ENCODE results near the gene PPHLN1.
"Not testable (repeated sequence)": the region's sequence is repeated elsewhere in the genome, so short reads cannot be mapped to it uniquely, and the experiment has no call there.

The PPHLN1 gene

DNA sequence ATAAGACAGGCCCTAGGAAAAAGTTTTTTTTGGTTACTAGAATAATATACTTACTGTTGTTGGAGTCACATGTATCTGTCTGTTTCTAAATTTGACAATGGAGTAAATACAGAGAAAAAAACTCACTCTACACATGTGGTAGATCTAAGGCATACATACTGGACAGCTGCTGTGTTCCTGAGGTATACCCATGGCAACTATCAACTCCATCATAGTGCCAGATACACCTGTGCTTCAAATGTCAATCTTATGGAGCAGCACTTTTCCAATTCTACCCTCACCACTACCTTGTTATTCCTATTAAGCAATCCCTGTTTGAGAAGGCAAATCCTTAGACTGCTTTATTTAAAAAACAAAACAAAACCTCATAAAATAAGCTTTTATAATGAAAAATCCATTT is 3.4 kb upstream of the PPHLN1 start:
- DNase-seq (ENCODE audit: low read depth), result no peak

DNA sequence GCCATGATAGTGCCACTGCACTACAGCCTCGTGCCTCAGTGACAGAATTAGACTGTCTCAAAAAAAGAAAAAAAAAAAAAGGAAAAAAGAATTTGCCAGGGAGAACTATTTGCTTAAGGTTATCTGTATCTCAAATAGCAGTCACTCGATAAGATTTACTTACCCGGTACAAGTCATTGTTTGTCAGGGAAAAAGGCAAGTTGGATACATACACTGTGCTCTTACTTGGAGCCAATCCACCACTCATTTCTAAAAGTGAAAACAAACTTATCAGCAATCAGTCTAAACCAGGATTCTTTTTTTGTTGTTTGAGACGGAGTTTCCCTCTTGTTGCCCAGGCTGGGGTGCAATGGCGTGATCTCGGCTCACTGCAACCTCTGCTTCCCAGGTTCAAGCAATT is 2.1 kb upstream of the PPHLN1 start:
- no peak for DNase-seq (ENCODE audit: low read depth)

DNA sequence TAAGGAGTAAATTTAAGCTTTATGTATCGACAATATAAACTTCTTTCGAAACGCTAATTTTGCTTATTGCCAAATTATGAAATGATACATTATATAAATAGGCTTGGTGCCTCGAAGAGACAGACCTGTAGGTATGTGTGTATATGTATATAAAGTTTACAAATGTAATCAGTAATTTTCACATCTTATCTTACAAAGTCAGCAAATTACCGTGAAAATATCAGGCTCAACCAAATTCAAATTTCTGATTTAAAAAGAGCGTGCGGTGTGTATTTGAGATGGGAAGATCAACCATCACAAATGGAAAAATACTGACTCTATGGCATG is 678 bp upstream of the PPHLN1 start:
- DNase-seq (ENCODE audit: low read depth), result no peak

DNA sequence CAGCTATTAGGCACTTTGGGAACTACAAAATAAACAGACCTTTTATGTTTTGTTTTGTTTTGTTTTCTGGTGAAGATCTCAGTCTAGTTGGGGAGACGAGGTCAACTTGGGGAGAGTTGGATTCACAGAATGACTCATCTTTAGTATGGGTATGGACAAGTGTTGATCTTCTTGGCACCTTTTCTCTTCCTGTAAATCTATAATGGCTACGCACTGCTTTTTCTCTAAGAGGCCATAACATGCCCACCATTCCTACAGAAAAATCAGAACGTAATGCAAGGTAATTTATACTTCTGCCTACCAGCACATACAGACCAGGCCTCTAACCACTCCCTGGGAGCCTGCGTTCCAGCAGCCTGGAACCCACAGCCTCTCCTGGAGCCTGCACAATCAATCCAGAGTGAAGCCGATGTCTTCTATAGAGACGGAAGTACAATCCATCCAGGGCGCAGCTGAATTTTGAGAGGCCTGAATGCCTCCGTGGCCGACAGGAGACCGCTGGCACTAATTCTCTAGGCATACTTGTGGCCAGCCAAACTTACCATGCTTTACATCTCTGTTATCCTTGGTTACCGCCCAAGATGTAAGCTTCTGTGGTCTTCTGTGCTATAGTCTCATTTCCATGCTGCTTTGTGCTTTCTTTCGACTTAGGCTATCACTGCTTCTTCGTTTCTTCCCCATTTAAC is 717 bp downstream of the PPHLN1 start:
- no peak for DNase-seq (ENCODE audit: low read depth)

DNA sequence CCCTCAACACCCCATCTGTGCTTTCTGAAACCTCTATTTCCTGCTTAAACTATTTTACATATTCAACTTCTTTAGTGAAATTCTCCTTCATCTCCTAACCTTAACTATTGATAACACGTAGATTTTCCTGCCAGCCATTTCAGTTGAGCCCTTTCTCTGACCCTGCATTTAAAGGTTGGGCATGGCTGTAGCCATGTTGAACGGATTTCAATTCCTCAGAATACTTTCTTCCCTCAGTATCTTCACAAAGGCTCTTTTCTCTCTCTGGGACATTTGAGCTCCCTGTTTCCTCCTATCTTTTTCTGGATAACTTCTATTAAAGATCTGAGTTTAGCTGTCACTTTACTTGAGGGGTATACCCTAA is 1.2 kb downstream of the PPHLN1 start:
- DNase-seq (ENCODE audit: low read depth), result no peak

DNA sequence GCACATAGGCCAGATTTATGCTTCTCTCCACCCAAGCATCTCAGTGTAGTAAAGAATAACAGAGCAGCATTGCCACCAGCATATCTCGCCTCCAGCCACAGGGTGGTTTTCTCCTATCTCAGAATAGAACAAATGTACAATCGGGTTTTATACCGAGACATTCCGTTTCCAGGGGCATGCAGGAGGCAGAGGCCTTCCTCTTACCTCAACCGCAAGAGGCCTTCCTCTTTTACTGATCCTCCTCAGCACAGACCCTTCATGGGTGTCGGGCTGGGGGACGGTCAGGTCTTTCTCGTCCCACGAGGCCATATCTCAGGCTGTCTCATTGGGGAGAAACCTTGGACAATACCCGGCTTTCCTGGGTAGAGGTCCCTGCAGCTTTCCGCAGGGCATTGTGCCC is 4.1 kb downstream of the PPHLN1 start:
- not testable (repeated sequence) for DNase-seq (ENCODE audit: low read depth)

DNA sequence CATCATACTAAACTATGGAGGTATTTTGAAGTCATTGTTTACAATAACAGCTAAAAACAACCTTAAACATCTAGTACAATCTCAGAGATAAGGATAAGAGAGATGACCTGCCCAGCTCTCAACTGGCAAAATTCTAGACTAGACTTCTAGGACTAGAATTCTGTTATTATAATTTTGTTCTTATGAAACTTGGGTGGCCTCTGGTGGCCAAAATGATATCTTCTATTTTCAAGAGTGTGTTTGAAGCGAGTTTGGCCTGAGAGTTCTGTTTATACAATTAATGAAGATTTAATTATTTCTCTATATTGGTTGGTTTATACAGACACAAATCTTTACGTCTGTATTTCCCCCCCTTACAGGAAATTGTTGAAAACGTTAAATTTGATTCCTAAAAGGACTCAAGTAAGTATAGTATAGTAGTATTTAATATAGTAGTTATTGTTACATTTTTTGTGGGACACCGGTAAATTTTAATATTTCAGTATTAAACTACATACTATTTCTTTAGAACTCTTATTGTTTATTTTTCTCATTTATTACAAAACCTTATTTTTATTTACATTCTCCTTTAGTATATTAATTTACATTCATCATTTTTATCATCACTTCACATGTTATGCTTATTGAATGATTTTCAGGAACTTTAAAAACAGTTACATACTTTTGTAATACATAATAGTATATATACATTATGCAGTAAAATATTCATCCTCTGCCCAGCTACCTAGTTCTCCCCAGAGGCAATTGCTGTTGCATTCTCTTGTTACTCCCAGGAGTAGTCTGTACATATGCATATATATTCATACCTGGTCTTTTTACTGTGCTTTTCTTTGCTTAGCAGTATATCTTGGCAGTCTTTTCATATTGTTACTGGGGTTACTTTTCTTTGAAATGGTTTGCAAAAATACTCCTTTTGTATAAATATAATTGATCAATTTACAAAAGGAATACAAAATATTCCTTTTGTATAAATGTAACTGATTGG is 6.6 kb downstream of the PPHLN1 start:
- DNase-seq (ENCODE audit: low read depth), result no peak

DNA sequence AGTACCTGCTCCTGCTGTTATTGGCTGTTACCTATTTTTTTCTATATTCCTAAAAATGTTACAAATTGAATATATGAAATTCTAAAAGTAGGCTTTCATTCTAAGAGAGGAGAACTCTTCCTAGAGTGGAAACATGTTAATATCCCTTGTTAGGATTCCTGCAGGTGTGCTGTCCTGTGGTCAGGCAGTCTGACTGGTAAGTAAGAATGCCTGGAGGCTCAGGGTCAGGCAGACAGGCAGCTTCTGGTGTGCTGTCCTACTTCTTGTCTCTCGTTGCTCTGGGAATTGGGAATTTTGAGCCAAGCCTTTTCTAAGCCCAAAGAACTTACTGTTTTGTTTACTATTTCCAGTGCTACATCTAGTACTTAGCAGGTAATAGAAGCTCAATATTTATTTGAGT is 10.3 kb downstream of the PPHLN1 start:
- no peak for DNase-seq (ENCODE audit: low read depth)

DNA sequence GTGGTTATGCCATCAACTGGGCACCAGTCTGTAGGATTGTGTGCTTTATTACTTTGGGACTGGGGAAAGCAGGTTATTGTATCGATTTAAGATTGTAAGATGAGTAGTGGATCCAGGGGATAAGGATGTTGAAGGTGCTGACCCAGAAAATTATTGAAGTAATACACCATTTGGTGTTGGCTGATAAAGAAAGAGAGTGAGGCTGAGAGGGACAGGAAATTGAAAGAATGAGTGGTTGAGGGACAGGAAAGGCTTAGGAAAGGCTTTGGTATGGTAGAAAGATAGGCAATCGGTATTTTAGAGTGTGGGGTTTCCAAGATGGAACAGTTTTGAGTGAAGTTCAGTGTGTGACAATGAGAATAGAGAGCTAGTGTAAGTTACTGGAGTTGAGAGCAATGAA is 12.3 kb downstream of the PPHLN1 start:
- DNase-seq (ENCODE audit: low read depth), result no peak

DNA sequence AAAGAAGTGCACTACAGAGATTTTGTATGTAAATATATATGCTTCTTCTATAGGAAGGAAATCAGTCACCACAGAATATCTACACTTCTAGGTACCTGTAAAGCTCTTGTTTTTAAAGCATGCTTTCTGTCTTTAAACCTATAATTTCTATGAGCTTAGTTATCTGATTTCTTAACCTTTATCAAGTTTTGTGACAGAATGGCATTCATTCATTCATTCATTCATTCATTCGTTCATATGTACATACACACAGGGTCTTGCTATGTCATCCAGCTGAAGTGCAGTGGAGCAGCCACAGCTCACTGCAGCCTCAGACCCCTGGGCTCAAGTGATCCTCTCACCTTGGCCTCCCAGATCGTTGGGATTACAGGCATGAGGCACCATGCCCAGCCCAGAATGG is 16.1 kb downstream of the PPHLN1 start:
- no peak for DNase-seq (ENCODE audit: low read depth)

DNA sequence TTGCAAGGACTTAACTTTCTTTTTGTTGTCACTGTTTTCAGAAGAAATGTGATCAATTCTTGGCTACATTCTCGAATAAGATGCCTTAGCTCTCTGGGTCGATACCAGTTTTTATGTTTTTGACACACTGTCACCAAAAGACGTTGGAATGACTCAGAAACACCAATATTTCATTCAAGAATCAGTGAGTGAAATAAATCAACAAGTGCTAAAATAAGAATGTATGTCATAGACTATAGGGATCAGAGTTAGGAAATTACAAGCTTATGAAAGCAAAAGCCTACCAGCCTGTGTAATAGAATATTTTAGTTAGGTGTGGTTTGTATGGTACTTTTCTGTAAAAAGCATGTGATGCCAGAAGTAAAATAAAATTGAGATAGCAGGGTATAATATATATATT is 17.8 kb downstream of the PPHLN1 start:
- no peak for DNase-seq (ENCODE audit: low read depth)

DNA sequence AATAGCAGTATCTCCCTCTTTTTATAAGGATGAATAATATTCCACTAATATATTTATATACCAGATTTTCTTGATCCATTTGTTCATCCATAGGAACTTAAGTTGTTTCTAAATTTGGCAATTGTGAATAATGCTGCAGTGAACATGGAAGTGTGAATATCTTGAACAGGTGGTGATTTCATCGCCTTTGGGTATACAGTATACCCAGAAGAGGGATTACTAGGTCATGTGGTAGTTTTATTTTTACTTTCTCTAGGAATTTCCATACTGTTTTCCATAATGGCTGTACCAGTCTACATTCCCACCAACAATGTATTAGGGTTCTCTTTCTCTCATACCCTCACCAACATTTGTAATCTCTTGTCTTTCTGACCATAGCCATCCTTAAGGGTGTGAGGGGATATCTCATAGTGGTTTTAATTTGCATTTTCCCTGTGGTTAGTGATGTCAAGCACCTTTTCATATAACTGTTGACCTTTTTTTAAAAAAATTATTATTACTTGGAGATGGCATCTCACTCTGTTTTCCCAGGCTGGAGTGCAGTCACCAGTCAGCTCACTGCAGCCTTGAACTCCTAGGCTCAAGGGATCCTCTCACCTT is 20.5 kb downstream of the PPHLN1 start:
- DNase-seq (ENCODE audit: low read depth), result no peak

DNA sequence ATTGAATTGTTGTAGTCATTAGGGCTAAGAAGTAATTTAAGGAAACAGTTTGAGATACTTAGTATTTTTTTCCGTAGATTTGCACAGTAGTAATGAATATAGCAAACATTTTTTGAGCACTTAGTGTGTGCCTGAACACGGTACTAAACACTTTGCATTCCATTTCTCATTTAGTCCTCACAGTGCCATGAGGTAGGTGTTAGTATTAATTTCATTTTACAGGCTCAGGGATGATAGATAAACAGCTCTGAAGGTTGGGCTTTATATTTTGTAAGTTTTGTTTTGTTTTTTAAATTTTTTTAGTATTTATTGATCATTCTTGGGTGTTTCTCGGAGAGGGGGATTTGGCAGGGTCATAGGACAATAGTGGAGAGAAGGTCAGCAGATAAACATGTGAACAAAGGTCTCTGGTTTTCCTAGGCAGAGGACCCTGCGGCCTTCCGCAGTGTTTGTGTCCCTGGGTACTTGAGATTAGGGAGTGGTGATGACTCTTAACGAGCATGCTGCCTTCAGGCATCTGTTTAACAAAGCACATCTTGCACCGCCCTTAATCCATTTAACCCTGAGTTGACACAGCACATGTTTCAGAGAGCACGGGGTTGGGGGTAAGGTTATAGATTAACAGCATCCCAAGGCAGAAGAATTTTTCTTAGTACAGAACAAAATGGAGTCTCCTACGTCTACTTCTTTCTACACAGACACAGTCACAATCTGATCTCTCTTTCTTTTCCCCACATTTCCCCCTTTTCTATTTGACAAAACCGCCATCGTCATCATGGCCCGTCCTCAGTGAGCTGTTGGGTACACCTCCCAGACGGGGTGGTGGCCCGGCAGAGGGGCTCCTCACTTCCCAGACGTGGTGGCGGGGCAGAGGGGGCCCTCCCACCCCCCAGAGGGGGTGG is 23.4 kb downstream of the PPHLN1 start:
- not testable (repeated sequence) for DNase-seq (ENCODE audit: low read depth)

DNA sequence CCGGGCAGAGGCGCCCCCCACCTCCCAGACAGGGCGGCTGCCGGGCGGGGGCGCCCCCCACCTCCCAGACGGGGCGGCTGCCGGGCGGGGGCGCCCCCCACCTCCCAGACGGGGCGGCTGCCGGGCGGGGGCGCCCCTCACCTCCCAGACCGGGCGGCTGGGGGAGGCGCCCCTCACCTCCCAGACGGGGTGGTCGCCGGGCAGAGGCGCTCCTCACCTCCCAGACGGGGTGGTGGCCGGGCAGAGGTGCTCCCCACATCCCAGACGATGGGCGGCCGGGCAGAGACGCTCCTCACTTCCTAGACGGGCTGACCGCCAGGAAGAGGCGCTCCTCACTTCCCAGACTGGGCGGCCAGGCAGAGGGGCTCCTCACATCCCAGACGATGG is 24.0 kb downstream of the PPHLN1 start:
- DNase-seq (ENCODE audit: low read depth), result not testable (repeated sequence)

DNA sequence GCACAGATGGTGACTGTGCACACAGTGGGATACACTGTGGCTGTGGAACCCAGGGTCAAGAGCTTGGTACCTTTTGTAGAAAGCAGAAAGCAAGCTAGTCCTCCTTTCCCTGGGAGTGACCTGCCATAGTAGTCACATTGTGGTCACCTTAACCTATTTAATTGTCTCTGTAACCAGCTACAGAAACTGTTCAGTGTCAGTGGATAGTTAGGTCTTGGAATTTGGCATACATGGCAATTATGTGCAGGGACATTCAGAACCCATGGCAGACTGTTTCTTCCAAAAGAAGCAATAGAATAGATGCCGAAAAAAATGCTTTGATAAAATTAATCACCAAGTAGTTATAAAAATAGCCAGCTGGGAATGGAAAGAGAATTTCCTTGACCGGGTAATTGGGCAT is 30.4 kb downstream of the PPHLN1 start:
- DNase-seq (ENCODE audit: low read depth), result no peak

DNA sequence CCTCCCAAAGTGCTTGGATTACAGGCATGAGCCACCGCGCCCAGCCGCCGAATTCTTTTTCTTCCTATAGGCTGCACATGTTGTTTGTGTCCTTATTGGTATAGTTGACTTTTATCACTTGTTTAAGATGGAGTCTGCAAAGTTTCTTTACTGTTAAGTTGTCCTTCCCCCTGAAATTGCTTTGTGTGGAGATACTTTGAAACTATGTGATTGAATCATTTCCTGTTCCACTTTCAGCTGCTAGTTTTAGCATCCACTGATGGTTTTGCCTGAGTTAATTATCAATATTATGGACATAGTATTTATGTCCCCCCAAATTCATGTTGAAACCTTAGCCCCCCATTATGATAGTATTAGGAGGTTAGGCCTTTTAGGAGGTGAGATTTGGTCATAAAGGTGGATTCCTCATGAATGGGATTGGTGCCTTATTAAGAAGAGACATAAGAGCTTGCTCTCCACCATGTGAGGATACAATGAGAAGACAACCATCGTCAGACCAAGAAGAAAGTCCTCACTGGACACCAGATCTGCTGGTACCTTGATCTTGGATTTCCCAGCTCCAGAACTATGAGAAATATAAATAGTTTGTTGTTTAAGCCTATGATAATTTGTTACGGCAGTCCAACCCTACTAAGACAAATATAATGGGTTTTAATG is 34.9 kb downstream of the PPHLN1 start:
- no peak for DNase-seq (ENCODE audit: low read depth)

DNA sequence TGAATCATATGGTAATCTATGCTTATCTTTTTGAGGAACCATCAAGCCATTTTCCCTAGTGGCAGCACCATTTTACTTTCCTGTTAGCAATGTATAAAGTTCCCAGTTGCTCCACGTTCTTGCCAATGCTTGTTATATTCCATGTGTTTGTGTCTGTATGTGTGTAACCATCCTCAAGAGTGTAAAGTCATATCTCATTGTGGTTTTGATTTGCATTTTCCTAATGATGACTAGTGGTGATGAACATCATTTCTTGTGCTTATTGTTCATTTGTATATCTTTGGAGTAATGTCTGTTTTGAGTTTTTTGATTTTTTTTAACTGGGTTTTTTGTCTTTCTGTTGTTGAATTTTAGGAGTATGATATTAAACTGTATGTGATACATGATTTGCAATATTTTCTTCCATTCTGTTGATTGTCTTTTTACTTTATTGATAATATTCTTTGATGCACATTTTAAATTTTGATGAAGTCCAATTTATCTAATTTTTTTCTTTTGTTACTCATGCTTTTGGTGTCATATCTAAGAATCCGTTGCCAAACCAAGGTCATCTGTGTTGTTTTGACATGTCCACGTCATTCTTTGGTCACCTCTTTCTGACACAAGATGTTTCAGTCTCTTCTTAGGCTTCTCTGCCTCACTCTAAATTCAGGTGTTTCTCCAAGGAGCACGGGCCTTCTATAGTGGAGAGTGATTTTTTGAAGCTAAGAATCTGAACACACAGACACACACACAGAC is 36.1 kb downstream of the PPHLN1 start:
- no peak for DNase-seq (ENCODE audit: low read depth)

DNA sequence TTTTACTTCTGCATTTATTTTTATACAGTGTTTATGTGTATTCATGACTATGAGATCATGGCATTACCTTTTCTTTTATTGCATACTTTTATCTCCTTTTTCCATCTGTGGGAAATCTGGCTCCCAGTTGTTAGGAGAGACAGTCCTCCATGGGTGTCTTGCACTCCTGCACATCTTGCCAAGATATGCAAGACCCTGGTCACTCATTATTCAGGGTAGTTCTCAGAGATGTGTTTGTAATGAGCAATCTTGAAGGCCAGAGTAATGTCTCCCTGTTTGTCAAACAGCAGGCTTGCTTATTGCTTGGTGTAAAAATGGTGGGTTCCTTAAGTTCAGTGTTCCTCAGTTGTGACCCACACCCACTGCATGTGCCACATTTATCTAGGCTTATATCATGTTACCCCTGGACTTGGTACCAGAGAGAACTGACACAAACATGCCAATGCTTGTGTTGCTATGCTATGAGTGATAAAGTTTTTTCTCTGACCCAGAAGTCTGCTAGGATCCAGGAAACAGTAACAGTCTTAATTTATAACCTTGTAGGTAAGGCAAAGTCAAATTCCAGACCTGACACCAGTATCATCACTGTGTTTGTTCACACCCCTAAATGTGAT is 36.8 kb downstream of the PPHLN1 start:
- DNase-seq (ENCODE audit: low read depth), result no peak

DNA sequence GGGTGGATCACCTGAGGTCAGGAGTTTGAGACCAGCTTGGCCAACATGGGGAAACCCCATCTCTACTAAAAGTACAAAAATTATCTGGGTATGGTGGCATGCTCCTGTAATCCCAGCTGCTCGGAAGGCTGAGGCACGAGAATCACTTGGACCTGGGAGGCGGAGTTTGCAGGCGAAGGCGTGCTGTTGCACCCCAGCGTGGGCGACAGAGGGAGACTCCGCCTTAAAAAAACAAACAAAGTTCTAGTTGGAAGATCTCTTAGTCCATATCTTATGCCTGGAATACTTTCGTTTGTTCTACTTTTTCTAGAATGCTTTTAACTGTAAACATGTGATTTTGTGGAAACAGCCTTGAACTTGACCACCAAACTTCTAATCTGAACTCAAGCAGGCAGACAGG is 38.7 kb downstream of the PPHLN1 start:
- no peak for DNase-seq (ENCODE audit: low read depth)

DNA sequence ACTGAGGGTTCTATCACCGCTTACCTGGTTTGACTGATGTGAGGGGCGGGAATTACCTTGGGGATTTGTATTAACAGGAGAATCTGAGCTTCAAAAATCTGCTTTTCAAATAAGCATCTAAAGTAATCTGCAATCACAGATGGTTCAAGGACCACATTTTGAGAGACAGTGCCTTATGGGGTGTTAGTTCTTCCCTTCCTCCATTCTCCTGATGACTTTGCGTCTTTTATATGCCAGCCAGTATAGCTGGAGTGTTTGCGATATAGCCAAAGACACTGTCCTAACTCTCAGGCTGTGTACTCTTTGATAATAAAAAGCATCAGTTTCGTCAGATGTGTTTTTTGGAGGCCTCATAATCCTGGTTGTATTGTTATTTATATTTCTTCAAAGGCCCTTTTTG is 39.5 kb downstream of the PPHLN1 start:
- DNase-seq (ENCODE audit: low read depth), result no peak

DNA sequence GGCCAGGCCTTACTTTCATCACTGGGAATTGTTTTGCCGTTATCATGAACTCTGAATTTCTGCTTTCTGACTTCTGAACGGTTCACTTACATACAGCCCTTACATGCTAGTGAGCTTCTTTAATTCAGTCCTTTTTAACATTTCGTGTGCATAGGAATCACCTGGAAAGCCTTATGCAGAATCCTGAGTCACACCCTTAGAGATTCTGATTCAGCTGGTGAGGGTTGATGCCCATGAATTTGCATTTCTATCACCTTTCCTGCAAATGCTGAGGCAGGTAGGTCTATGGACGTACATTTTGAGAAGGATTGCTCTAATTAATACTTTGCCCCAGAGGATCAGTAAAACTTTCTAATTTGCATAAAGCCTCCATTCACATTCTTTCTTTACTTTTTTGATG is 44.0 kb downstream of the PPHLN1 start:
- no peak for DNase-seq (ENCODE audit: low read depth)
